DMS114 treated with DMSO at 0.1 percent for 48 hours (cell line): Measurements from ENCODE around the gene RETREG1.
"Not testable (repeated sequence)": the region's sequence is repeated elsewhere in the genome, so short reads cannot be mapped to it uniquely, and the experiment has no call there.

Source experiments
- DNase-seq: peaks from one replicate; lab custom pipeline; 2025; ENCODE audit not compliant: unreplicated experiment; lab: John Stamatoyannopoulos, UW

The RETREG1 gene

DNA sequence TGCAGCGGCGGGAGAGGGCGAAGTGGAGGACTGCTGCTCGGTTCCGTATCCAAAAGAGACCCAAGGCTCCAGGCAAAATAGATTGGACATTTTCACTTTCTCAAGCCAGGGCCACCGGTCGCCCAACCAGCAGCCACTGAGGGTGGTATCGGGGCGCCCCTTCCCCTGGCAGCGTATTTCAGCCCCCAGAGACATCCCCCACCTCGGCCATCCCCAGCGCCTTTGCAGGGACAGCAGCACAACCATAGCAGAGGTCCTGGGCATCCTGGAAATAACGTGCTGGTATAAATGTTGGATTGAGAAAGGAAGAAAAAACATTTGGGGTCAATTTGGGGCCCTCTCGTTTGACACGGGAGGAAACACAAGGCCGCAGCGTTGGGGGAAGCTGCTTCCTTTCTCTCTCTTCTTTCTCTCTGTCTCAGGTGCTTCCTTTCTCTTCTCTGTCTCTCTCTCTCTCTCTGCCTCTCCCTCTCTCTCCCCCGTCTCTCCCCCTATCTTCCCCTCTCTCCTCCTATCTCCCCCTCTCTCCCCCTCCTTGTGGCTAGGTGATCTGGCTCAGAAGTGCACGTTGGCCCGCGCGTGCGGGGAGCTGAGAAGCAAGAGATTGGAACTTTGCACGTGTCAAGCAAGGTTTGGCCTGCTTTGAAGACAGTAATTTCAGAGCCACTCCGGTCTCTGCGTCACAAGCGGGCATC, 624 bp upstream of the RETREG1 start:
- no peak for DNase-seq

DNA sequence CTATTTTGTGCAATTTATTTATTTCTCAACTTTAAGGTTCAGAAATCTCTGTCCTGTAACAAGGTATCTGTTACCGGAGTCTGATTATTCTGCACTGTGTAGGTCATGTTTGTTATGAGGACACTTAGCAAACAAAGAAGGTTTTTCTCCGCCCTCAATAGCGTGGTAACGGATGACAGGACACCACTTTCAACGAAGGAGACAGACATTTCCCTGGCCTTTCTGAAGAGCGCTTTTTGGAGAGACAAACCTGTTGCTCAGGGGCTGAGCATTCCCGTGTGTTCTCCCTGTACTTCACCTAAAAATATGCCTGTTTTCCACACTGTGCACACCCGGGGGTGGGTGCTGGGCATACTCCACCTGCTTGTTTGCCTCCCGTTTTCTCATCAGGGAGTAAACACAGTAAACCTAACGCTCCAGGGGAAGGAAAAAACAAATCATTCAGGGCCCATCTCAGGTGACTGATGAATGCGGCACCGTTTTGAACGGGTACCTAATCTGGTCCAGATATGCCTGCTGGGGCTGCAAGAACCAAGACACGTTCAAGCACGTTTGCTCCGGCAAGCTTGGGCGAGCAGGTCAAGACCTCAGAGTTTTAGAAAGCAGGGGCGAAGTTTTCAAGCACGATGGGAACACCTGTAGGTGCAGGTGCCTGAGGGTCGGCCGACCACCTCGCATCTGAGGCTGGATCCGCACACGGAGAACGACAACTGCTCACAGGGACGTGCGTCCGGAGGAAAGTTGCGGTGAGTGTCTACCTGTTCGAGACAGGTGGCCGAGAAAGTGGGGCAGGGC, 859 bp downstream of the RETREG1 start:
- DNase-seq, result no peak

DNA sequence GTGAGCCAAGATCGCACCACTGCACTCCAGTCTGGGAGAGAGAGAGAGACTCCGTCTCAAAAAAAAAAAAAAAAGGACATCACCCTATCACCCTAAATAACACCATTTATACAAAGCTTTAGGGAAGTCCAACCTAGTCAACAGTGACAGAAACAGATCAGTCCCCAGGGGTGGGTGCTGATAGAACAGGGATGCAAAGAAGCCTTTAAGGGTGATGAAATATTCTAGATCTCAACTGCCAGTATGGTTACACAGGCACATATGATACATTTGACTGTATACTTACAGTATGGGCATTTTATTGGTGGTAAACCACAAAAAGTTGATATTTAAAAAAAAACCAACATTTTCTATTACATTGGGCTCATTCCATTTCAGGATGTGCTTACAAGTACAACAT, 4.8 kb downstream of the RETREG1 start:
- DNase-seq, result no peak

DNA sequence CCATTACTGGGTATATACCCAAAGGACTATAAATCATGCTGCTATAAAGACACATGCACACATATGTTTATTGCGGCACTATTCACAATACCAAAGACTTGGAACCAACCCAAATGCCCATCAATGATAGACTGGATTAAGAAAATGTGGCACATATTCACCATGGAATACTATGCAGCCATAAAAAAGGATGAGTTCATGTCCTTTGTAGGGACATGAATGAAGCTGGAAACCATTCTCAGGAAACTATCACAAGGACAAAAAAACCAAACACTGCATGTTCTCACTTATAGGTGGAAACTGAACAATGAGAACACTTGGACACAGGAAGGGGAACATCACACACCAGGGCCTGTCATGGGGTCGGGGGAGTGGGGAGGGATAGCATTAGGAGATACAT, 5.9 kb downstream of the RETREG1 start:
- DNase-seq, result not testable (repeated sequence)

DNA sequence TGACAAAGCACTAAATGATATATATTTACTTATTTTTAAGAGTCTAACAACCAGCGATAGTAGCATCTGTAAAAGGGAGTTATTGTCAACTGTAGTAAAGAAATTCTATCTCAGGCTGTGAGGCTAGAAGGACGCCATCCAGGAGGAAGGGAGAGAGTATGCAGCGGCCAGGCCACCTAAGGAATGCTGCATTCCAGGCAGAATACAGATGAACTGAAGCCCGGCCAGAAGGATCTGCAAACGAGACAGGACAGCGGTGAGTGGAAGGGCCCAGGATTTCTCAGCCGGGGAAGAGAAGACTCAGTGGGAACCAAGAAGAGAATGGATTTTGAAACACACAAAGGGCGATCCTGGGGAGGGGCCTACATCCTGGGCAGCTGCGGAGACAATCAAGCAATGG, 7.4 kb downstream of the RETREG1 start:
- DNase-seq, result no peak

DNA sequence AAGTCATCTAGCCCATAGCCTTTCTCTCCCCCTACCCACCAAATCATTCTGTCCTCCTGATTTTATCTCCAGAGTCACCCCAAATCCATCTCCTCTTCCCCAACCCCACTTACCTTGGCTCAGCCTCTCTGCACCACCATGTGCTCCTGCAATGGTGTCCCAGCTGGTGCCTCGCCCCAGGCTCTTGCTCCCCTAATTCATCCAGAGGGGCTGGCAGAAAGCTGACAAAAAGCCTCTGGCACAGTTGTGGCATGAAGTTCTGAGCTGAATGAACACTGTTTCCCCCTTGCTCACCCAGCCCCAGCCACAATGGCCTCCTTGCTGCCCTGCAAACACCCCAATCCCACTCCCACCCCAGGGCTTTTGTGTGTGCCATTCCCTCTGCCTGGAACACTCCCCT, 10.2 kb downstream of the RETREG1 start:
- no peak for DNase-seq

DNA sequence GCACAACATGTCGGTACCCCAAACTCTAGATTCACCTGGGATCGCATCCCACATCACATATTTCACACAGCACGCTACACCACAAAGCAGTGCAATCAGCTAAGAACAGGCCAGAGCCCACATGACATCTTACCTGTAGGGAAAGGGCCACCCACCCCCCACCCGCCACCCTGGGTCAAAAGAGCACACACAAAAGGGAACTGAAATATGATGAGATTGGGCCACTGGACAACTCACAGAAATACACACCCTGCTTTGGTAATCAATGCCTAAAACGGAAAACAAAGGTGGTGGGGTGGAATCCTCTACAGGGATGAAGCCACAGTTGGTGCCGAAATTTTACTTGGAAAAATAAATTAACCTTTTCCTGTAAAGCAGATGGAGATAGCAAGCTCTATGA, 13.1 kb downstream of the RETREG1 start:
- DNase-seq, result no peak

DNA sequence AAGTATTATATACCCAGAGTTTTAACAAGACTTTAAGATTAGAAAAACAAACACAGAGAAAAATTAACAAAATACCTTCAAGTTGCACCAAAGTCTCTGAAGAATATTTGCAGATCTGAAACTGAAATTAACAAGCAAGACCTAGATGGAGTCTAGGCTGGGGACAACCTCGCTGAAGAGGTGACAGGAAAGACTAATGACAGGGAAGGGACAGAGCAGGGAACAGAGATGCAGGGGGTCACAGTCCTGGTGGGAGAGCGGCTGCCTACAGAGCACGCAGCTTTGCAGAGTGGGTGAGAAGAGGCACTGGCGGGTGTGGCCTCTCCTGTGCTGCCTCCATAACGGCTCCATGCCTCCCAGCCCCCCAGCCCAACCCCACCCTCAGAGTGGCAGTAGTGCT, 13.5 kb downstream of the RETREG1 start:
- no peak for DNase-seq

DNA sequence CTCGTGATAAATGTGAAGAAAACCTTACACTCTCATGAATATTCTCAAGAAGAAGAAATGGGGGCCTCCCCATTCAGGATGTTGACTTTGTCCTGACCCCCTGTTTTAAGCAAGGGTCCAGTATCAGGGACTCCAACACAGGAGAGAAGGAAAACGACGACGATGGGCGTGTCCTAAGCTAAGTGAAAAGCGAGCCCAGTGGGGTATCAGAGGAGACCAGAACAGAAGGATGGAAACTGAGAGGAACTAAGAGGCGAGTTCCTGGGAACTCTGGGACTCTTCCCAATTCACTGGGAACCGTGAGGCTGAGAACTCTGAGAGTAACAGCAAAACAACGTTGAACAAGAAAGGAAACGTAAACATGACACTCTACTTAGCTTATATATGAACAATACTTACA, 14.6 kb downstream of the RETREG1 start:
- DNase-seq, result no peak

DNA sequence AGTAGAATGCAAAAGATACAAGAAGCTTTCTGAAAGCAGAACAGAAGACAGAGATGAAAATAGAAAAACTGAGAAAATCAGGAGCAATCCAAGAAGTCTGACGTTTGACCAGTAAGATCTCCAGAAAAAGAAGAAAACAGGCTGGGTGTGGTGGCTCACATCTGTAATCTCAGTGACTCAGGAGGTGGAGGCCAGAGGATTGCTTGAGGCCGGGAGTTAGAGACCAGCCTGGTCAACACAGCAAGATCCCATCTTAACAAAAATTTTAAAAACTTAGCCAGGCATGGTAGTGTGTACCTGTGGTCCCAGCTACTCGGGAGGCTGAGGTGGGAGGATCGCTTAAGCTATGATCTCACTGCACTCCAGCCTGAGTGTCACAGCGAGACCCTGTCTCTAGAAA, 15.9 kb downstream of the RETREG1 start:
- no peak for DNase-seq

DNA sequence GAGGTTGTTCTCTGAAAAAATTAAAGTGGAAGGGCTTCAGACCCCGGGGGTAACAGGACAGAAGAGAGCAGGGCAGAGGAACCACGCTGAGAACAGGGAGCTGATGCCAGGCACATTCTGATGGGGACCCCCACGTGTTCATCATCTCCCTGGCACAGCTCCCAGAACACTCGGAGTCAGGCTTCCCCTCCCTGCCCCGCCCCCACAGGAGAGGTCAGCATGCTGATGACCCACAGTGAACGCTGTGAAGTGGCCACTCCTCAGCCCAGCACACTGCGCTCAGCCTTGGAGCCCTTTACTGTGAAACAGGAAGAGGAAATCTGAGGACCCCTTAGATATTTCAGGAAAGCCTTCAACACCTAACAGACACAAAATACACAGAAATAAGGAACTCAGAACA, 16.4 kb downstream of the RETREG1 start:
- no peak for DNase-seq

DNA sequence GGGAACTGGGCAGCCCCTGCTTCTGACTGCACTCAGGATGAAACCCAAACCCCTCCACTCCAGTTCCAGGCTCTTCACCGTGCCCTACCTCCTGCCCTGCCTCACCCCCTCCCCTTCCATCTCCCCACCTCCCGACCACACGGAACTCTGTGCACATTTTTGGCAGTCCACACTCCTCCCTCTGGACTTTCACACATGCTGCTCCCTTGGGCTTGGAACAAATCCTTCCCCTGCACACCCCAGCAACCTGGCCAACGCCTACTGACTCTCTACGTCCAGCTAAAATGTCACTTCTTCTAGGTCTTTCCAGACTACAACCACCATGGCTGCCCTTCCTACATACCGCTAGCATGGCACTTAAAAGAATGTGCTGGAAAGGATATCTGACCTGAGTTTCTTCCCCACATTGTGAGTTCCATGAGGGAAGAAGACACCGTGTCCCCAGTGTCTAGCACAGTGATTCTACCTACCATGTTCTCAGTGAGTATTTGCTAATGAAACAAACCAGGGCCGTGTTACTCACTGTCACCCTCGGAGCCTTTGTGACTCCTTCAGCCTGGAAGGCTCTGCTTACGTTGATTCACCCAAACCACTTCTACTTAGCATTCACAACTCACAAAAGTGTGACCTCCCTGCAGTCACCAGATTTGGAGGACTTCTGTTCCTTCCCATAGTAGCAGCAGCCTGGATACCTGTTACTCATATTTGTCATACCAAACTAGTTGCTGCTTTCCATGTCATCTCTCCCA, 18.7 kb downstream of the RETREG1 start:
- DNase-seq, result no peak

DNA sequence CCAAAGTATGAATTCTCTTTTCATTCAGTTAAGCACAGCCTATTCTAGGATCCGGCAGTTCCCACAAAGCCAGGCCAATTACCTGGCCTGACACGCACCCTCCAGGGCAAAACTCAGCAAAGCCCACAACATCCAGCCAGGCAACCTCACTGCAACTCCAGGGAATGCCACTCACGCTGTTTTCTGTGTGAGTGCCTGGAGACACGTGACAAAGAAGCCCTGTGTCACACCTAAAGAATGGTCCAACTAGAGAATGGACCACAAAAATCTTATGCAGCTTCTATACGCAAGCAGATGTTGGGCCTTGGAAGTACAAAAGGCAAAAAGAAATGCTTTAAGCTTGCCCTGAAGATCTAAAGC, 20.2 kb downstream of the RETREG1 start:
- DNase-seq, result no peak

DNA sequence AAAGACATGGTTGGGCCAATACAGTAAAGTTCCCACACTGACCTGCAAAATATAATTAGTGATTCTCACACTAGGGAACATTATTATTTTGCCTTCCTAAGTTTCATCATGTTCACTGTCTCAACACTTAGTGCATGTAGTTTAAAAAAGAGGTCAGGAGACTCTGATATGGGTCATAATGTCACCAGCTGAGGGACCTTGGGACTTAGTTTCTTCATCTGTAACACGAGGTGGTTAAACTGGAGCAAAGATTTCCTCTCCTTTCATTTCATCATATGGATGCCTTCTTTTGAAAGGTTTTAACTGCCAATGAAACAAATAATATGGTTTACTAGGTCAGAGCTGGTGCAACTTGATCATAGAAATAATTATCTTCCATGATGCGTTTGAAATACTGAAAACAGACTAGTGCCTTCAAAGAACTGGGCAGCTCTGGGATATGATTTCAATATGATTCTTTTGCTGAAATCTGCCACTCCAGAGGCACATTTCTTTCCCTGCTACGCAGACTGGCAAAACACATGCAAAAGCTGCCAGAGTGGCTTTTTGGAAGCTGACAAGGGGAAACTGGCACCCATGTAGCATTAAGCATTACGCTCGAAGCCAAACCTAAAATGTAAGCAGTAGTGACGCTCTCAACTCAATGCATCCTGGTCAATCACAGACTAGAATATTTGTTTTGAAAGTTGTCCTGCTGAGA, 20.8 kb downstream of the RETREG1 start:
- no peak for DNase-seq

DNA sequence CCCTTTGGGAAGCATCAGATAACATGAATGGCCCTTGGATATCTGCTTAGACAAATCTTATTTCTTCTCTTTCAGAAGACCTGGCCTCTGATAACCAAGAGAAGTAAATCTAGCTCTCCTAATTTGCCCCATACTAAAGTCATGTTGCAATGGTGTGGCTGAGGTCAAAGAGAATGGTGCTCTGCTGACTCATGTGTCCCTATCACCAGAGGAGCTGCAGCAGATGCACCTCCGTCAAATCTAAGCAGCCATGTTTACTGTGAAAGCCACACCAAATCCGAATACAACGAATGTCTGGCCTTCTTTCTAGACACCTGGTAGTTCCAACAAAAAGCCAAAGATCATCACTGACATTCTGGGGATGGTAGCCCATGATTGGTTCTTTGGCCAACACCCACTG, 23.2 kb downstream of the RETREG1 start:
- no peak for DNase-seq

DNA sequence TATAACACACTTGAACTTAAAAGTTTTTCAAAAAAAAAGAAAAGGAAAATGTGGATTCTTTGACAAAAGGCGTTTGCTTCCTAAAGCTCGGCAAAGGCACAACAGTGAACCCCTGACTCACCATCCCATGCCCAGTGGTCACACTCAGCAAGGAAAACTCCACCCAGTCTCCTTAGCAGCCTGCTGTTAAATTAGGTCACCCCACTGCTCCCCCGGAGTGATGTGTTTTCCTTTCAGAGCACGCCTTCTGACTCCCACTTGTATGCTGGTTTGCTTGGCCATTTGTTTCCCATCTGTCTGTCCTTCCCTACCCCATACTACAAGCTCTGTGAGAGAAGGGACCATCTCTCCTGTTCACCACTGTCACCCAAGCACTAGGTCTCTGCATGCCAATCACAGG, 23.8 kb downstream of the RETREG1 start:
- DNase-seq, result no peak

DNA sequence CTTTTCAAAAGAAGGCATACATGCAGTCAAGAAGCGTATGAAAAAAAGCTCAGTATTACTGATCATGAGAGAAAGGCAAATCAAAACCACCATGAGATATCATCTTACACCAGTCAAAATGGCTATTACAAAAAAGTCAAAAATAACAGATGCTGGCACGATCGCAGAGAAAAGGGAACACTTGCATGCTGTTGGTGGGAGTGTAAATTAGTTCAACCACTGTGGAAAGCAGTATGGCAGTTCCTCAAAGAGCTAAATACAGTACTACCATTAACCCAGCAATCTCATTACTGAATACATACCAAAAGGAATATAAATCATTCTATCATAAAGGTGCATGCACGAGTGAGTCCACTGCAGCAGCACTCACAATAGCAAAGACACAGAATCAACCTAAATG, 24.5 kb downstream of the RETREG1 start:
- DNase-seq, result no peak

DNA sequence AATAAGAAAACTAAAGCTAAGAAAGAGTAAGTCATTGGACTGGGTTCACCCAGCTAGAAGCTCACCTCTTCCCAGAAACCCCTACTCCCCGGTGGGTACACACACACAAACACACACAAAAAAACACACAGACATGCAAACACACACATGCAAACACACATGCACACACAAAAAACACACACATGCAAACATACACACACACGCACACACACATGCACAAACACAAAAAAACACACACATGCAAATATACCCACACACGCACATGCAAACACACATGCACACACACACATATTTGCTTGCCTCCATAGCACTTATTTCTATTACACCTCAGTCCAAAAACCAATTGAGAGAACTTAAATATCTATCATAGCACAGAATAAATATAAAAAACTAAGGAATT, 26.1 kb downstream of the RETREG1 start:
- no peak for DNase-seq

DNA sequence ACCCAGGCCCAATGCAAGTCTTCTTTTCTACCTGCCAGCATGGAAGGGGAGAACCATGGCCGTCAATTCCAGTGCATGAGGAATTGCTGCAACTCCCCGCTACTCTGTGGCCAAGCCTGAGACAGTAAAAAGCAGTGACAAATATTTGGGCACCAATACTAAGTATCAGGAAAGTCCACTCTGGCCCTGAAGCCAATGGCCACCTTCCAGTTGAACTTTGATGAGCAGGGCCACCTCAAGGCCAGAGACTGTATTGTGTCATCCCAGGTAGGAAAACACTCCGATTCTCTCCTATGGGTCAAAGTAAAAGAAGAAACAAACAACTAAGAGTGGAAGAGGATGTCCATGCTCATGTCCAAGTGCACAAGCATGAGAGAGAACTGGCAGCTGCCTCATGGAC, 27.1 kb downstream of the RETREG1 start:
- no peak for DNase-seq

DNA sequence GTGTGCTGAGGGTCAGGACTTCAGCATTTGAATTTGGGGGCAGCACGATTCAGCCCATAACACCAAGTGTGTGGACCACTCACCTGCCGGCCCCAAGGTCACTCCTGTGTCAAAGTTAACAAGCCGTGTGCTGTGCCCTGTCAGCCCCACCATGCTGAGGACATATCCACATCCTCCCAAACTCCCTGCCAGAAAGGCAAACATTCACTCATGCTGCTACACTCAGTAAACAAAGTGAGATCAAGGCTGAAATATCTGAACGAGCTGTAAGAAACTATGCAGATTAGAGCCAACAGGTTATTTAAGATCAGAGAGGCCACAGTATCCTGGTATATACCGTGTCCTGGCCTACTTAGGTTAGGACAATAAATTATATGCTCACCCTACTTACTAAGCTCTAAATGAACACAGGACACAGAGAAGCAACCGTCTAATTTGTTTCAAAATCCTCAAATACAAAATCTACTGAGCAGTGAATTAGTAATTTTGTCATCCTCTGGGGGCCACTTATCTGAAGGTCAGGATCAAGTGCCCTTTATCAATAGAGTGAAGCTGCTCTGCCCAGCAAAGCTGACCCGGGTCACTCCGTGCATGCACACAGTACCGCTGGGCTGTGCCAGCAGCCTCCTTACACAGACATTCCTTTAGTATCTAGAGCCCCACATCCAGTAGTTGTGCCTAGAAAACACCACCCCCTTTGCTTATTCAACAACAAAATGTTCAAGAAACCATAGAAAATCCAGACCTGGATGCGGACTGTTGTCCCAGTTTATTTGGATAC, 28.2 kb downstream of the RETREG1 start:
- no peak for DNase-seq

DNA sequence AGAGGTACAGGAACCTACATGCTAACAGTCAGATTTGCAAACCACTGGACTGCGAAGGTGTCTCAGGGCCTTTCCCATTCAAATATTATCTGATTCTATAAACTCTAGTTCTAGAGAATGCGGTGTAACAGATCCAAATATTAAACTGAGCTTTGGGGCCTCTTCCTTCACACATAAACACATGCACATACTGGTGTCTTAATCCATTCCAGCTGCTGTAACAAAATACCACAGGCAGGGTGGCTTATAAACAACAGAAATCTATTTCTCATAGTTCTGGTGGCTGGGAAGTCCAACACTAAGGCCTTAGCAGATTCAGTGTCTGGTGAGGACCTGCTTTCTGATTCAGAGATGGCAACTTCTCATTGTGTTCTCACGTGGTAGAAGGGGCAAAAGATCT, 30.2 kb downstream of the RETREG1 start:
- DNase-seq, result no peak
